ENCODE data around the gene CNOT2. TPM values are rescaled to one million over a fixed set of nuclear protein-coding genes. Genes with fewer than 3 reads are reported as not detected.
"Not testable (repeated sequence)": the region's sequence is repeated elsewhere in the genome, so short reads cannot be mapped to it uniquely, and the experiment has no call there.

The CNOT2 gene
- polyA plus RNA-seq, 1 experiment, result 56.9 TPM

DNA sequence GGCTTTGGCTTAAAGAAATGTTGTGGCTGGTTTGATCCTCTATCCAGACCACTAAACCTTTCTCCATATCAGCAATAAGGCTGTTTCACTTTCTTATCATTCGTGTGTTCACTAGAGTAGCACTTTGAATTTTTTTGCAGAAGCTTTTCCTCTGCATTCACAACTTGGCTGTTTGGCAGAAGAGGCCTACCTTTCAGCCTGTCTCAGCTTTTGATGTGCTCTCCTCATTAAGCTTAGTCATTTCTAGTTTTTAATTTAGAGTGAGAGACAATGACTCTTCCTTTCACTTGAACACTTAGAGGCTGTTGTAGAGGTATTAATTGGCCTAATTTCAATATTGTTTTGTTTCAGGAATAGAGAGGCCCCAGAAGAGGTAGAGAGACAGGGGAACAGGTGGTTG is 136.6 kb downstream of the CNOT2 start:
- ChIA-PET POLR2A (interaction anchor here (0.7 kb wide), 1 partner anchor 22 kb away, joined by 3 read pairs; no protein-coding TSS in a partner anchor), CTCF (interaction anchor here (0.8 kb wide), 1 partner anchor 196 kb away, joined by 3 read pairs; no protein-coding TSS in a partner anchor)
- H3K36me3 ChIP-seq (ENCODE audit: control insufficient read depth, insufficient read depth, low read length), result no peaks in the 10 kb centered on the region
- H3K27me3 ChIP-seq (ENCODE audit: control insufficient read depth, insufficient read depth, low read length), result no peaks in the 10 kb centered on the region
- H3K4me3 ChIP-seq (ENCODE audit: low read depth, low read length), result no peak overlapping the region
- DNase-seq (ENCODE audit: low read depth), result no peak
- TF ChIP-seq CTCF (IDR thresholded peaks at IDR 0.05; ENCODE audit: insufficient read depth, low read depth, low read length), result no peak

- H3K27me3 ChIP-seq (ENCODE audit: control insufficient read depth, insufficient read depth, low read length), result no peaks in the 10 kb centered on the region
- TF ChIP-seq CTCF (IDR thresholded peaks at IDR 0.05; ENCODE audit: insufficient read depth, low read depth, low read length), result no peak
- no peak for DNase-seq (ENCODE audit: low read depth)
- POLR2A ChIA-PET, result no interaction called here
- H3K36me3 ChIP-seq (ENCODE audit: control insufficient read depth, insufficient read depth, low read length), result no peaks in the 10 kb centered on the region
- H3K4me3 ChIP-seq (ENCODE audit: low read depth, low read length), result no peak overlapping the region
- CTCF ChIA-PET, result no interaction called here
Measured at GRCh38 chr12:70383484-70383883, 140.3 kb downstream of the CNOT2 start.

- H3K36me3 ChIP-seq (ENCODE audit: control insufficient read depth, insufficient read depth, low read length), result no peaks in the 10 kb centered on the region
- CTCF ChIA-PET, result no interaction called here
- H3K4me3 ChIP-seq (ENCODE audit: low read depth, low read length), result no peak overlapping the region
- no peak for TF ChIP-seq CTCF (IDR thresholded peaks at IDR 0.05; ENCODE audit: insufficient read depth, low read depth, low read length)
- H3K27me3 ChIP-seq (ENCODE audit: control insufficient read depth, insufficient read depth, low read length), result no peaks in the 10 kb centered on the region
- POLR2A ChIA-PET, result interaction anchor here (0.7 kb wide), 1 partner anchor 479 kb away, joined by 3 read pairs; no protein-coding TSS in a partner anchor
- DNase-seq (ENCODE audit: low read depth), result no peak
Measured at GRCh38 chr12:70383886-70384285, 140.7 kb downstream of the CNOT2 start.

DNA sequence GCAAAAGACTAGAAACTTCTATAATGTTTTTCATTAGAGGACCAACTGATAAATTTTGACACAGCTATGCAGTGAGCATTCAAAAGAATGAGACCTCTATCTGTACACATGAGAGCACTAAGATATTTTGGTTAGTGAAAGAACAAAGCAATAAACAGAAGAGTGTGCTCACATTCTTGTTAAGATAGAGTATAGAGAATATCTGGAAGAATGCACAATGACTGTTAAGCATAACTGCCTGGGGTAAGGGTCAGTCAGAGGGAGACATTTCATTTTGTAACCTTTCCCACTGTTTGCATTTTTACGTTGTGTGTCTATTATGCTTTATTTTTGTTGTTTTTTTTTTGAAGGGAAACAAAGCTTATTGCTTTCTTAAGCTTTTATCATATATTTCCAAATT is 143.5 kb downstream of the CNOT2 start:
- POLR2A ChIA-PET, result interaction anchor here (0.7 kb wide), 1 partner anchor 90 kb away, joined by 7 read pairs; no protein-coding TSS in a partner anchor
- no peak for TF ChIP-seq CTCF (IDR thresholded peaks at IDR 0.05; ENCODE audit: insufficient read depth, low read depth, low read length)
- DNase-seq (ENCODE audit: low read depth), result no peak
- H3K4me3 ChIP-seq (ENCODE audit: low read depth, low read length), result no peak overlapping the region
- H3K36me3 ChIP-seq (ENCODE audit: control insufficient read depth, insufficient read depth, low read length), result no peaks in the 10 kb centered on the region
- H3K27me3 ChIP-seq (ENCODE audit: control insufficient read depth, insufficient read depth, low read length), result no peaks in the 10 kb centered on the region
- CTCF ChIA-PET, result no interaction called here

GRCh38 chr12:70389678-70390077 is 146.4 kb downstream of the CNOT2 start:
- DNase-seq (ENCODE audit: low read depth), result no peak
- TF ChIP-seq CTCF (IDR thresholded peaks at IDR 0.05; ENCODE audit: insufficient read depth, low read depth, low read length), result no peak
- POLR2A ChIA-PET, result no interaction called here
- Histone ChIP-seq H3K4me3 (ENCODE audit: low read depth, low read length) (no peak overlapping the region), H3K36me3 (ENCODE audit: control insufficient read depth, insufficient read depth, low read length) (no peaks in the 10 kb centered on the region), H3K27me3 (ENCODE audit: control insufficient read depth, insufficient read depth, low read length) (no peaks in the 10 kb centered on the region)
- CTCF ChIA-PET, result interaction anchor here (0.7 kb wide), 1 partner anchor 11 kb away, joined by 3 read pairs; no protein-coding TSS in a partner anchor

DNA sequence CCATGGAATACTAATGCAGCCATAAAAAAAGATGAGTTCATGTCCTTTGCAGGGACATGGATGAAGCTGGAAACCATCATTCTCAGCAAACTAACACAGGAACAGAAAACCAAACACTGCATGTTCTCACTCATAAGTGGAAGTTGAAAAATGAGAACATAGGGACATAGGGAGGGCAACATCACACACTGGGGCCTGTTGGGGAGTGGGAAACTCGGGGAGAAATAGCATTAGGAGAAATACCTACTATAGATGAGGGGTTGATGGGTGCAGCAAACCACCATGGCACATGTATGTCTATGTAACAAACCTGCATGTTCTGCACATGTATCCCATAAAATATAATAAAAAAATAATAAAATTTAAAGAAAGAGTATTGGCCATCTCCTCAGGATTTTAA is 149.4 kb downstream of the CNOT2 start:
- POLR2A ChIA-PET; H3K4me3 ChIP-seq (ENCODE audit: low read depth, low read length); DNase-seq (ENCODE audit: low read depth); H3K36me3 ChIP-seq (ENCODE audit: control insufficient read depth, insufficient read depth, low read length); H3K27me3 ChIP-seq (ENCODE audit: control insufficient read depth, insufficient read depth, low read length); CTCF ChIA-PET: not testable (repeated sequence)

Data from BJ (cell line).